Ishikawa (cell line): Measurements from ENCODE around the gene SGMS1.

ENCODE experiments used
- CEBPB ChIP-seq: IDR thresholded peaks from 2 replicates; pipeline ENCODE4 v1.6.1; 2012
- EP300 ChIP-seq: IDR thresholded peaks from 2 replicates; pipeline ENCODE4 v1.6.1; 2012; ENCODE audit warnings: borderline replicate concordance
- MAX ChIP-seq: IDR thresholded peaks from 2 replicates; pipeline ENCODE4 v1.6.1; 2012
- NFIC ChIP-seq: IDR thresholded peaks from 2 replicates; pipeline ENCODE4 v1.6.1; 2012
- RAD21 ChIP-seq: IDR thresholded peaks from 2 replicates; pipeline ENCODE4 v1.6.1; 2012; ENCODE audit warnings: low read depth
- TAF1 ChIP-seq: IDR thresholded peaks from 2 replicates; pipeline ENCODE4 v1.6.1; 2012; ENCODE audit warnings: low read depth, mild to moderate bottlenecking
- TEAD4 ChIP-seq: IDR thresholded peaks from 2 replicates; pipeline ENCODE4 v1.6.1; 2012
- YY1 ChIP-seq: IDR thresholded peaks from 2 replicates; pipeline ENCODE4 v1.6.1; 2012; ENCODE audit warnings: low read depth
- TF ChIP-seq, protein P1 (sequence below): IDR thresholded peaks from 2 replicates; pipeline ENCODE4 v1.6.1; 2012
- TF ChIP-seq, protein P2 (sequence below): IDR thresholded peaks from 2 replicates; pipeline ENCODE4 v1.6.1; 2012; ENCODE audit warnings: low read depth, mild to moderate bottlenecking

DNA sequence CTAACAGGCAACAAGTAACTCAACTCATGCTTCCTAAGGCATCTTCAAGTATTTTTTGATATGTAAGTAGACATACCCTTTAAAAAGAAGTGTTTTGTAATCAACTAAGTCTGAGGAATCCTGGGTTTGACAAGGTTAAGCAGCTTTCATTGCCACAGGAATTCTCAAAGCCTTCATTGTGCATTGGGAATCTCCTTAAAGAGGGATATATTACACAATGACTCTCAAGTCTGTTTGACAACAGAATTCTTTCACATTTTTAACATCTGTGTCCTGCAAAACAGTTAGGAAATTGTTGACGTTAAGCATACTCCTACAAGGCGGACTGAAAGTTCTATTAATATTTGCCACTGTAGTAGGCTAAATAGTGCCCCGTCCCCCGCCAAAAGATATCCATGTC is 71.4 kb downstream of the SGMS1 start:
- TF ChIP-seq MAX (no peak), EP300 (no peak), RAD21 (no peak), NFIC (no peak), TEAD4 (no peak), CEBPB (no peak), TAF1 (no peak), YY1 (no peak)
- TF ChIP-seq, protein P1, sequence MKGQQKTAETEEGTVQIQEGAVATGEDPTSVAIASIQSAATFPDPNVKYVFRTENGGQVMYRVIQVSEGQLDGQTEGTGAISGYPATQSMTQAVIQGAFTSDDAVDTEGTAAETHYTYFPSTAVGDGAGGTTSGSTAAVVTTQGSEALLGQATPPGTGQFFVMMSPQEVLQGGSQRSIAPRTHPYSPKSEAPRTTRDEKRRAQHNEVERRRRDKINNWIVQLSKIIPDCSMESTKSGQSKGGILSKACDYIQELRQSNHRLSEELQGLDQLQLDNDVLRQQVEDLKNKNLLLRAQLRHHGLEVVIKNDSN = no peak
- TF ChIP-seq, protein P2, sequence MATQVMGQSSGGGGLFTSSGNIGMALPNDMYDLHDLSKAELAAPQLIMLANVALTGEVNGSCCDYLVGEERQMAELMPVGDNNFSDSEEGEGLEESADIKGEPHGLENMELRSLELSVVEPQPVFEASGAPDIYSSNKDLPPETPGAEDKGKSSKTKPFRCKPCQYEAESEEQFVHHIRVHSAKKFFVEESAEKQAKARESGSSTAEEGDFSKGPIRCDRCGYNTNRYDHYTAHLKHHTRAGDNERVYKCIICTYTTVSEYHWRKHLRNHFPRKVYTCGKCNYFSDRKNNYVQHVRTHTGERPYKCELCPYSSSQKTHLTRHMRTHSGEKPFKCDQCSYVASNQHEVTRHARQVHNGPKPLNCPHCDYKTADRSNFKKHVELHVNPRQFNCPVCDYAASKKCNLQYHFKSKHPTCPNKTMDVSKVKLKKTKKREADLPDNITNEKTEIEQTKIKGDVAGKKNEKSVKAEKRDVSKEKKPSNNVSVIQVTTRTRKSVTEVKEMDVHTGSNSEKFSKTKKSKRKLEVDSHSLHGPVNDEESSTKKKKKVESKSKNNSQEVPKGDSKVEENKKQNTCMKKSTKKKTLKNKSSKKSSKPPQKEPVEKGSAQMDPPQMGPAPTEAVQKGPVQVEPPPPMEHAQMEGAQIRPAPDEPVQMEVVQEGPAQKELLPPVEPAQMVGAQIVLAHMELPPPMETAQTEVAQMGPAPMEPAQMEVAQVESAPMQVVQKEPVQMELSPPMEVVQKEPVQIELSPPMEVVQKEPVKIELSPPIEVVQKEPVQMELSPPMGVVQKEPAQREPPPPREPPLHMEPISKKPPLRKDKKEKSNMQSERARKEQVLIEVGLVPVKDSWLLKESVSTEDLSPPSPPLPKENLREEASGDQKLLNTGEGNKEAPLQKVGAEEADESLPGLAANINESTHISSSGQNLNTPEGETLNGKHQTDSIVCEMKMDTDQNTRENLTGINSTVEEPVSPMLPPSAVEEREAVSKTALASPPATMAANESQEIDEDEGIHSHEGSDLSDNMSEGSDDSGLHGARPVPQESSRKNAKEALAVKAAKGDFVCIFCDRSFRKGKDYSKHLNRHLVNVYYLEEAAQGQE = no peak
